ENCODE data around the gene POGLUT2.

Gene POGLUT2

DNA sequence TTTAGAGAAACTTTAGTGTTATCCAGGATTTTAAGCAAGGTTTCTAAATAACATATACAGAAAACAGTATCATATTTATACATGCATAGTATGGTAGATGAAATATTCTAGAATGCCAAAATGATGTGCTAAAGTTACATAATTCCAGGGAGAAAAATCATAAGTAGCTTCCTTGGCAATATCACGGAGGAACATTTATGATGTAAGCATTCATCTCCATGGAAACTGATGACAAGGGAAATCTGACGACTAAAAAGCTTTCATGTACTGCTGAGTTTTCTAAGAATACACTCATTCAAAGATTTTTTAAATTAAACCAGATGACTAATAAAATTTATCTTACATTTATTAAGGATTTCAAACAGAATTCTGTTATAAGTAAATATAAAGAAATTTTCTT lies 29.9 kb downstream of the POGLUT2 start:
- DNase-seq (ENCODE audit: low read depth): no peak

DNA sequence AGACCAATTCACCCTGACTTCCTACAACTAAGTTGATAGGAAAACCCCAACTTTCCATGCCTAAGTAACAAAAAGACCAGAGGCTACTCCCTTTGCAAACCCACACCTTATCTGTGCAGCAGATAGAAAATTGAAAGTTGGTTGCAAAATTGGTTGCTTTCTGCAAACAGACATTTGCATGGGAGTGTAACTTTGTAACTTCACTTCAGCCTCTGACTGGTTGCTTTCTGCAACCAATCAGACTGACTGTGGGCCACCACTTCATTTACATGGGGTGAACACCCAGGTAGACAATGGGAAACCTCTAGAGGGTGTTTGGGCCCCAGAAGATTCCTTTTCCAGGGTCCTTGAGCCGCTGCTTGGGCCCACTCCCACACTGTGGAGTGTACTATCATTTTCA lies 35.0 kb downstream of the POGLUT2 start:
- DNase-seq (ENCODE audit: low read depth): no peak

DNA sequence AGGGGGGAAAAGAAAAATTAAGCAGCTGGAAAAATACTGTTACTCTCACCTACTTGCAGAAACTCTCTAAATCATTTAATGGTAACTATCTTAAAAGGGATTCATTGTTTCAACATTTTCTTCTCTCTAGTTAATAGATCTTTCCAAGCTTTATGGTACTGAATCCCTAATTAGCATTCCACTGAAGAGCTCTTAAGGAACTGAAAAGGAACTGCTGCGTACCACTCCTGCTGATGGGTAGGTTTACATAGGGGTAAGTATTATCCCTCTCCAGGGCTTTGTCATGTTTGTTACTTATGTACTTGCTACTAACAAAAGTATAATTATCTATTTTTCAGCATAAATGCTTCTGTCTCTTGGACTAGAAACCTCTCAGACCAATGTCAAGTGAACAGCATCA lies 37.7 kb downstream of the POGLUT2 start:
- DNase-seq (ENCODE audit: low read depth): no peak

DNA sequence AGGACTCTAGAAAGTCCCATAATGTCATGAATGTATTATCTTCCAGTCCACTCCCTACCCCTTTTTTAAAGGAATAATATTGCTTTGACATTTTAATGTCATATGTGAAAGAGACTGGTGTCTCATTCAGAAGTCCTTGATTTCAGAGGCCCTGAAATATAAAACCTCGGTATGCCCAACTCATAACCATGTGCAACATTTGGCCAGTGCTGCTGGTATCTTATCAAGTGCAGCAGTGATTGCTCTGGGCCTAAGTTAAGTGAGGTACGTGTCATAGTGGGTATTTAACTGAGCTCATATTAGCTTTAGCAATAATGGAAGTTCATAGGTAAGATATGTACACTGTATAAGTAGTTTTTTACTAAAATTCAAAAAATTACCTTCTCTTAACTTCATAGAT lies 39.9 kb downstream of the POGLUT2 start:
- DNase-seq (ENCODE audit: low read depth): no peak

DNA sequence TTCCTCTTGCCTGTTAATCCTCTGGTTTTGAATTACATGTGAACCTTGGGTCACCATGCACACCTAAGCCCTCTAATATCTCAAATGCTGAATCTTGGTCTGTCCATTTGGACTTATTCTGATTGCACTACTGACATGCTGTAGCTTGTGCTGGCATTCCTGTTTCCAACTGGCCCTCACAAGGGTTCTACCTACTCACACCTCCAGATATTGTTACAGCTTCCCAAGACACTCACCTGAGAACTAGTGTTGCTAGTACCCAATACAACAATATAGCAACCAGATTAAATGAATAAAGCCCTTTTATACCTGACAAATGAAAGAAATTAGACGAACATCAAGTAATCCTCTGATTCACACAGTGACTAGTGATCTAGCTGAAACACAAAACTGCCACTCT lies 41.8 kb downstream of the POGLUT2 start:
- DNase-seq (ENCODE audit: low read depth): no peak

DNA sequence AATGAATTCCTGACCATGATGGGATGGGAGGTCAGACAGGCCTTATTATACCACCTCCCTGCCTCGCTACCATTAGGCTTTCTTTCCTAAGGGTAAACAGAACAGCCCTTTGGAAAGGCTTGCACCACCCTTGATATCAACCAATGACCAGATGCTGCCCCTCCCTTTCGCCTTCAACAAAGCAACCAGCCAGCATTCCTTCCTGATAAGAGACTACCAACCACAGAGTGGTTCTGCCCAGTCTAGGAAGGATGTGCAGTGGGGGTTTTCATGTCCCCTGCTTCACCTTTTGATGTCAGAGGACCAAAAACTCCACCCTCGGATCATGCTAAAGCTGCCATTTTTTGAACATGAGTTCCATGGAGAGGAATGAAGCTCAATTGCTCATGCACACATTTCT lies 46.9 kb downstream of the POGLUT2 start:
- DNase-seq (ENCODE audit: low read depth): no peak

DNA sequence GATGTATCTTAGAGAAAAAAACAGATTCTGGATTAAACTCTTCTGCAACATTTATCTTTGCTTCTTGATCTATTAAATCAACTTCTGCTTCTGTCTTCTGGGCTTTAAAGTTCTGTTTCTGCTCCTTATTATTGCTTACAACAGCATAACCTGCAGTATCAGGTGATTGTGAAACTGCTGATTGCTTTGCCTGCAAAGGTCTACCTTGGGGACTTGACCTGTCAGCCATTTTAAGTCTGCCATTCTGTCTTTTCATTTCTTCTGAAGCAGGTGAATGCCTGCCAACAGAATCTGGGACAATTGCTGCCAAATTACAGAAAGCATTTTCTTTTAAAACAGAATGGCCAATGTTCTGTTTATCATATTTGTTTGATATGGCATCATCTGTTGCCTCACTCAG lies 56.3 kb downstream of the POGLUT2 start:
- no peak for DNase-seq (ENCODE audit: low read depth)

DNA sequence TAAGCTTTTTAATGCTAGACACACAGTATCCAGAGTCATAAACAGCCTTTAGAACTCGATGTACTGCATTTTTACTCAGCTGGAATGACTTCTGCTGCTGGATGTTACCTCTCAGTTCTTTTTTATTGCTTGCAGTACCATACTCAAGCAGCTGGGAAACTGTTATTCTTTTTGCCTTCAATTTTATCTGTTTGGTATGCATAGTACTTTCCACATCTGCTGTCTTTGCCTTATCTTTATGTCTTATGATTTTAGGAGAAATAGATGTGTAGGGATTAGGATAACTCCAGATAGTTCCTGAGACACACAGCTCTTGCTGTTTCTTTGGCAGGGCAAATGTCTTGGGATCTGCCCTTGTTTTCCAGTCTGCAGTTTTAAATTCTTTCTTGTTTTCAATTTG lies 56.7 kb downstream of the POGLUT2 start:
- DNase-seq (ENCODE audit: low read depth): no peak

Data from HS-27A (cell line).